Activated CD4-positive, alpha-beta T cell treated with anti-CD3 and anti-CD28 coated beads for 4 hours (primary cell): ENCODE data around the gene TMC7.

Experiments
- DNase-seq, 2 donors: peaks; one replicate each; pipeline ENCODE4 v3.0.0-alpha.2; 2020

TMC7 gene

GRCh38 chr16:19092653-19093410 lies 109.1 kb downstream of the TMC7 start:
- DNase-seq = no peak

DNA sequence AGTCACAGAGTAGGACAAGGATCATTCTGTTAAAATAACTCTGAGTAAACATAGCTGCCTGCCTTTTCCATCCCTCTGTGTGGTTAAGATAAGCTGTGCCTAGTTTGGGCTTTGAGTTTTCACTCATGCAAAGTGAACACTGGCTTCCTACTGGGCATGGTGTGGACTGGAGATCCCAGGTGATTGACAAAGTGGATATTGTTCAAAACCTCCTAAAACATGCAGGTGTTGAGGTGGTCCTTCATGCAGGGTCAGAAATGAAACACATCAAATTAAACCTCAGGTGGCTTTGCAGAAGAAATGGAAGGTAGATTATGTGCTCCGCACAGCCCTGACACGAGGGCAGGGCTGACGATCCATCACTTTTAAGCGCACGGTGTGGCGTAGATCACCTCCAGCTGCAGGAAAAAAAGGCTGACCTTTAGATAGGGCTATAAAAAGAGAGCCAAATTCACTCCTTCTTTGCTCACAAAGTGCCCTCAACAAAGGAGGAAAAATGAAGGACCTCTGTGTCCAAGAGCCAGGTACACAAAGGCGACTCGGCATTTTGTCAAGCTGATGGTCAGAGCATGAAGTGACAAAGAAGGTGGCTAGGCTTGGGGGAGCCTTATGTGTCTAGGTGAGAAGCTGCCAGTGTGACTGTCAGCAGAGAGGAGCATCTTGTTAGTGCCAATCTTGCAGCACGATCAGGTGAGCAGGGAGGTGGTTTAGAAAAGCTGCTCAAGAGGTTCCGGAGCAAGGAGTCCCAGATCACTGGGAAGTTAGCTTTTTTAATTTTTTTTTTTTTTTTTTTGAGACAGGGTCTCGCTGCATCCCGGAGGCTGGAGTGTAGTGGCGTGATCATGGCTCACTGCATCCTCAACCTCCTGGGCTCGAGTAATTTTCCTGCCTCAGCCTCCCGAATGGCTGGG lies 110.2 kb downstream of the TMC7 start:
- no peak for DNase-seq

GRCh38 chr16:19094542-19095365 lies 111.0 kb downstream of the TMC7 start:
- no peak for DNase-seq

GRCh38 chr16:19095654-19096053 lies 111.9 kb downstream of the TMC7 start:
- no peak for DNase-seq

- DNase-seq = no peak
Observed at GRCh38 chr16:19098173-19098572, 114.4 kb downstream of the TMC7 start.

- DNase-seq = no peak
Observed at GRCh38 chr16:19102187-19102872, 118.6 kb downstream of the TMC7 start.

DNA sequence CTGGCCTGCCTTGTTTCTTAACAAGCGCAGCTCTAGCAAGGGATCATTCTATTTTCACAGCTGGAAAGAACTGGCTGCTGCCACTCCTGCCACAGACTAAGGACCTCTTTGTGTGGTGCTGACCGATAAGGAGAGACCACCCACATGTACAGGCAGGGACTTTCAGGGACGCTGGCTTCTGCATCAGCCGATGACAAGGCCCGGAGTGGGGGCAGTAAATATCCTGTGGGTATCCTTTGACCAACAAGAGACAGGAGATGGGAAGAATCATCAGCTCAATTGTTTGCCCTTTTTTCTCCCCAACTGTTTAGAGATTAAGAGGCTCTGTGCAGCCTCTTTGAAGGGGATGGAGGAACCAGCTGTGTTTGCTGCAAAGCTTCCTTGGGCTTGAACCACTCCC lies 120.9 kb downstream of the TMC7 start:
- no peak for DNase-seq

DNA sequence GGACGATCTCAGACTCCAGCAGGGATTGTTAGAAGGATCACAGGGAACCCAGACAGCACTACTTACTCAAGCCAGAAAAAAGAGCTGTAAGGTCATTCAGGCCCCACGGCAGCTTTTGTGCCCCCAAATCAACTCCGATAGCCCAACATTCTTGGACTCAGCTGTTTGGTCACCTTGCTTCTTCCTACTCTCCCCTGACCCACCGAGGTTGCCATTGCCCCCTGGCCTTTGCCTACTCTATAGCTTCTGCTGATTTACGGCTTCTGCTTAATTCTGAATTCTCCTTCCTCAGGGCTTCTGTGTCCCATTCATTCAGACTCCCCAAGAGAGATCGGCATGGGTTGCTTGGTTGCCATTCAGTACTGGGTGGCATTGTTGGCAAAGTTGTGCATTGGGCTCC lies 121.4 kb downstream of the TMC7 start:
- DNase-seq = no peak

DNA sequence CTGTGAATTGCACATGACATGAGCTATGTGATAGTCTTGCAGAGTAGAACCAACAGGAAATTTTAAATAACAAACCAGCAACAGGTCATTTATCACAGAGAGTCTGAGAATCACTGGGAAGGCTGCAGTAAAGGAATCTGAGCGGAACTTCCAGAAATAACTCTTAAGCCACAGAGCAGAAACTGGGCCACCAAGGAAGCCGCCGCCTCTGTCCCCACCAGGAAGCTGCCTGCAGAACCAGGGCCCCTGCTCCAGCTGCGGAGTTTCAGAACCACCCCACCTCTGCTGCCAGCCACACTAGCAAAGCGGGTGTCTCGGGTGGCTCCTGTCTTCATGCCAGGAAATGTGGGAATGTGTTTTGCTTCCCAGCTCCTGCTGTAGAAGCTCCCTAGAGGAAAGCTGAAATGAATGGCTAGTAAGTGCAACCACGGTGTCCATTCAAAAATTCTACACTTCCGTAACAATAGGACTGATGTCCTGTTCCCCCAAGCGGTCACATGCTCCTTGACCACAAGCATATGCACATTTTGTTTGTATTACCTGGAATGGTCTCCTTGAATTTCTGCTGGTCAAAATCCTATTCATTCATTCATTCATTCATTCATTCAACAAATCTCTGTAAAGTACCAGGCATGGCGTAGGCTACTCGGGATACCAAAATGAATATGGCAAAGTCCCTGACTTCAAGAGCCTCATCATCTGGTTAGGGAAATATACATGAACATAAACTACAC lies 122.3 kb downstream of the TMC7 start:
- DNase-seq = no peak

GRCh38 chr16:19106625-19107020 lies 122.9 kb downstream of the TMC7 start:
- DNase-seq = no peak

GRCh38 chr16:19108409-19109287 lies 124.9 kb downstream of the TMC7 start:
- no peak for DNase-seq

- DNase-seq = no peak
Observed at GRCh38 chr16:19109288-19109664, 125.5 kb downstream of the TMC7 start.

- DNase-seq = no peak
Observed at GRCh38 chr16:19110537-19111360, 127.0 kb downstream of the TMC7 start.

GRCh38 chr16:19112099-19112407 lies 128.3 kb downstream of the TMC7 start:
- no peak for DNase-seq
